Activated T-cell treated with anti-CD3 and anti-CD28 coated beads, Interleukin-2, amount 50 U/mL, for 48 hours (primary cell): ENCODE measurements around the gene RBM5.
A peak's percentile ranks its signal among the peaks of the same experiment; 100 is the strongest.

ENCODE experiments used
- DNase-seq, 2 experiments: peaks; one replicate each; pipeline ENCODE4 v3.0.0-alpha.2; 2020

The RBM5 gene

DNA sequence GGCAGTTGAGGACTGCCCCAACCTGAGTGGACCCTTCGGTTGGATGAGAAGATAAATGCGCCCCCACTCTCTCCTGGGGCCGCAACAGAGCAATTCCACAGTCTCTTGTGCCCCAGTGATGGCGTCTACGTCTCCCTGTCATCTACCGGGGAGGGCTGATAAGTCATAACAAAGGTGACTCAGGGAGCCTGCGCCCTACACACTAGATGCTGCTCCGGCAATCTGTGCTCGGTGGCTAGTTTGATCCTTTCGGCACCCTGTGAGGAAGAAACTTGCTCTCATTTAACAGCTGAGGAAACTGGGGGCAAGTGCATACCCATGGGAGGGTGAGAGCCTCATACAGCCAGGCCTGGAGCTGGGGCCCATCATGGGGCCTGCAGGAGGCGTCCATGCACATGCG, 52.3 kb downstream of the RBM5 start:
- no peak for DNase-seq

DNA sequence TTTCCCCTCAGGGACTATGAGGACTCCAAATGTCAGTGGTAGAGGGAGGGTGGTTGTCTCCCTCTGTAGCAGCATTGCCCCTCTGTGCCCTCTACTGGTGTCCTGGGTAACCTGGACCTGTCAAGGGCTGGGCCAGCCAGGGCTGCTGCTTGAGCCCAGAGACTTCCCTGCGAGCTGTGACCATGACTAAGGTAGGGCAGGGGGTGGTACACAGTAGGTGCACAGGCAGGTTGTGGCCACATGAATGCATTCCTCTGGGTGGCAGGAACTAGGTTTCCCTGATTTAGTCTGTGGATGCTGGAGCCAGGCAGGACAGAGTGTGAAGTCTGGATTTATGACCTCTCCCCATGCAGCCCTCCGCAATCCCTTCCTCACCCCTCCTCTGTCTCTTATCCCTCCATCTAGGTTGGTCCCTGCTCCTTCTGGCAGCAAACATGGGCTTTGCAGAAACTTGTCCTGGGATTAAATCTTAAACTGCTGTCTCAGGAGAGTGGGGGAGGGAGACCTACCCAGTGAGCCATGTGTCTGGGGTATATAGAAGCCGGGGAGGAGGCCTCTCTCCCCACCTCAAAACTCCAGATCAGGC, 57.7 kb downstream of the RBM5 start:
- DNase-seq, result no peak

DNA sequence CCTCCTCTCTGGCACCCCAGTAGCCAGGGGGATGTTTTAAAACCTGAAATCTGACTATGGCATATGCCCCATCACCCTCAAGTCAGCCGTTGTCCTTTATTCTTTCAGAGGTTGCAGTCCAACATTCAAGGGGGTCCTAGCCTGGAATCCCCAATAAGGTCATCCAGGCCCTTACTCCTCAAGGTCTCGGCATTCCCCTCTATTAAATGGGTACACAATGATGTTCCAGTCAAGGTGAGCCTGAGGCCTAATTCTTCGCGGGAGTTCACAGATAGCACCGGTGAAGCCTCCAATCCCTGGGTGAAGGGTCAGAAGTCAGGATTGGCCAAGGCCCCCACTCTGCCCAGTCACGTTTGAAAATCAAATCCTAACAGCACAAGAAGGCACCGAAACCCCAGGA, 58.3 kb downstream of the RBM5 start:
- DNase-seq, result no peak

DNA sequence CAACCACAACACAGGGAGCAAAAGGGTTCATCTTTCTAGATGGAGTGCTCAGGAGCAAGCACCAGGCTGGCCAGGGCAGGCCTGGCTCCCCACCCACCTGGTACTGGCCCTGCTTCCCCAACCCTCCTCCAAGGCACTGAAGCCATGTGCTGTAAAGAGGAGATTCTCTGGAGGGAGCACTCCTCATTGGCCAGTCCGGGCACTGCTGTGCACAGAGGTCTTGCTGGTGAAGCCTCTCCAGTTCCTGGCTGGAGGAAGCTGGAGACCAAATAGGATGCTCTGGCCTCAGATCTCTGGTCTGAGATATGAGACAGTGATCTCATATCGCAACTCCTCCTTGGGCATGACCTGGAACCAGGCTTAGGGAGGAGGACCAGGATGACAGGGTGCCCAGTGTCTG, 58.7 kb downstream of the RBM5 start:
- DNase-seq, result no peak

DNA sequence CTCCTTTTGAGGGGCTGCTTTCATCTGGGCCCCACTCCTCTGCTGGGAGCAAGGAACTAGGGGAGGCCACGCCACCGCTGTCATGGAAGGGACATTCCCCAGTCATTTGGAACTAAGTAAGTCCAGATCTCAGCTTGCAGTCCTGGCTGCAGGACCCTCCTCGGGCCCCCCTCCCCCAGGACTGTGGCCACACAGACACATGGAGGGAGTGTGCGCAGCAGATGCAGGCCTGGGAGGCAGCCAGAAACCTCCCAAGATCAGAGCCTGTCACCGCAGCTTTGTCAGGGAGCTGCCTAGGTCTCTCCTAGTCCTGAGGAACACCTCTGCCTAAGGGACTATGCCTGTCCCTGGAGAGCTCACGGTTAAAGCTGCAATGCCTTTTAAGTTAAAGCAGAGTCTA, 59.1 kb downstream of the RBM5 start:
- no peak for DNase-seq

DNA sequence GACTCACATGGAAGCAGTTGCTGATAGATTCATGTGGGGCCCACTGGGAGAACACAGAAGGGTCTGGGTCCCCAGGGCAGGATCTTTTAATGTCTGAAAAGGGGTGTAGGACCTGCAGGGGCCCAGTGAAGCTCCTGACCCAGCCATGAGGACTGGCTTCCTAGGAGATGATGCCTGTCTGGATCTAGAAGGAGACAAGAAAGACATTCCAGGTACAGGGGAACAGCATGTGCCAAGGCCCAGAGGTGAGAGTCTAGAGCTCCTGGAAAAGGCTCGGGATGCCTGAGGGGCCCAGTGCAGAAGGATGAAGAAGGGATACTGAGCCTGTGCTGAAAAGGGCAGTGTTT, 61.7 kb downstream of the RBM5 start:
- no peak for DNase-seq

DNA sequence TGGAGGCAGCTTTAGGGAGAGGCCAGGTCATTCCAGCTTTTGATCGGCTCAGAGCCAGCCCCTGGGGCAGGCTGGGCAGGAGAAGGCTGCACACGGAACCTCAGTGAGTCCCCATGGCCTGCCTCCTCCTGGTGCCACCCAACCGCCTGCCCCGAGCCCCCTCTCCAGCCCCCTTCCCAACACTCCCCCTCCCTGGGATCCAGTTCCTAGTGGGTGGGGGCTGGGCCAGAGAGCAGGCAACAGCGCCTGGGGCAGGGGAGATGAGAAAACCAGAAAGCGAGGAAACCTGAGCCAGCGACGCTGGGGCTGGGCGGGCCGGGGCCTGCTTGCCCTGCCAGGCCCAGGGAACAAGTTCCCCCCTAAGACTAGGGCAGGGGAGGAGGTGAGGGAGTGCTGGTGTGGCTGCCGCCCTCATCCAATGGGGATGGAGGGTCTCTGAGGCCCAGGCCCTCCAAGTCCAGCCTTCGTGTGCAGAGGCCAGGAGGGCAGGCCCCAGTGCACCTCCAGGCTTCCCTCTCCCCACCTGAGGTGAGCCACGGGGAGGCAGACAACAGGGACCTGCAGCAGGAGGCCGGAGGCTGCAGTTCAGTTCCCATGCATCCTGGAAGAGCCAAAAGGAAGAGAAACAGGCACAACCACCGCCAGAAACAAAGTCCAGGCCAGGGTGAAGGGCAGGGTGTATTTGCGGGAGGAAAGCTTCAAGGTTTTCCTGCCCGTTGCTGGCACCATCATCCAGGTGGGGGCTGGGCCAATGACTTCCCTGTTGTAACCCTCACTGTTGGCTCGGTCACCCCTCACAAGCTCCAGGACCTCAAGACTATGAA, 62.4 kb downstream of the RBM5 start:
- DNase-seq, result no peak

DNA sequence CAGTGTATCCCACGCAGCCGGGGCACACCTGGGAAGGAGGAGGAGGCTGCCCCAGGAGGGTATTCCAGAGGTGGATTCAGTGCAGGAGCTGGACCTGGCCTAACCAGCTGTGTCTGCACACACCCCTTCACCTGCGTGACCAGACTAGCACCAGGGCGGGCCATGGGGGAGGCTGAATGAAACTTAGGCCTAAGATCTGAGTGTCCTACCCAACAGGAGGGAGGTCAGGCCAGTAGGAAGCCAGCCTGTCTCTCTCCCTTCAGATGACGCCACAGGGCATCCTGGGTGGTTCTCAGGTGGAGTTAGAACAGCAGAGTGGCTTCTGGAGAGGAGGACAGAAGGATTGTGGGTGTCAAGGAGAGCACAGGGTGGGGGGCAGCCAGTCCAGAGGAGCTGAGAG, 63.0 kb downstream of the RBM5 start:
- no peak for DNase-seq

DNA sequence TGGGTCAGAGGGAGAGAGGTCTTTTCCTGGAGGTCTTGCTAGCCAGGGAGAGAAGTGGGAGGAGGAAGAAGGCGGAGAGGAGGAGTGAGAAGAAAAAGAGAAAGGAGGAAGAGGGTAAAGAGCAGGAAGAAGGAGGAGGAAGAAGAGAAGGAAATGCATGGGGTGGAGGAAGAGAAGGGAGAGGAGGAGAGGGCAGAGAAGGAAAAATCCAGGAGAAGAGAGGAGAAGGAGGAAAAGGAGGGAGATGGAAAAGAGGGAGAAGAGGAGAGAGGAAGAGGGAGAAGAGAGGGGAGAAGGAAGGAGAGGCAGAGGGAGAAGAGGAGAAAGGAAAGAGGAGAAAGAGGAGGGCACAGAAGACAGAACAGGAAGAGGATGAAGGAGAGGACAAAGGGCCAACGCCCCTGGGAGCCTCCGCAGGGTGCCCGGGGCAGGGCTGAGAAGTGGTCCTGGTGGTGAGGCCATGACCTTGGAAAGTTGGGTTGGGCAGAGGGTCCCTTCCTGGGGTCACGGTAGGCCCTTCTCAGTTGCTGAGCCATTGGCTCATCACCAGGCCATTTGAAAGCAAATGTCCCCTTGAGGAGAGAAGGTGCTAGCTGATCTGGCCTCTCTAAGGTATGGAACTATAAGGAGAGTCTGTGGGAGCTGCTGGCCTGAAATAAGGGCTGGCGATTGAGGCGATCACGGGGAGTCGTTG, 65.2 kb downstream of the RBM5 start:
- no peak for DNase-seq

DNA sequence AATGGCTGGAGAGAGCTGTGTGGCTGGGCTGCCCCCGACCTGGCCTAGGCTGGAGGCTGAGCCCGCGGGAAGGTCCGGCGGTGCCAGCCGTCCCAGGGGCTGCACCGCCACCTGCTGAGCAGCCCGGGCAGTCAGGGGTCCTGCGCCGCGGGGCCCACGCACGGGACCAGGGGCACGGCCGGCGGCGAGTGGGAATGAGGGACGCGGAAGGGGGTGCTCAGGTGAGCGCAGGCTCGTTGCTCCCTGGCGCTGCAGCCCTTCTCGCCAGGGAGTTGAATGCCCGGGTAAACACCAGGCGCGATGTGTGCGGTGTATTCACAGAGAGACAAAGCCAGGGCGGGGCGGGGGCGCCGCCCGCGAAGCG, 65.7 kb downstream of the RBM5 start:
- DNase-seq, result no peak

DNA sequence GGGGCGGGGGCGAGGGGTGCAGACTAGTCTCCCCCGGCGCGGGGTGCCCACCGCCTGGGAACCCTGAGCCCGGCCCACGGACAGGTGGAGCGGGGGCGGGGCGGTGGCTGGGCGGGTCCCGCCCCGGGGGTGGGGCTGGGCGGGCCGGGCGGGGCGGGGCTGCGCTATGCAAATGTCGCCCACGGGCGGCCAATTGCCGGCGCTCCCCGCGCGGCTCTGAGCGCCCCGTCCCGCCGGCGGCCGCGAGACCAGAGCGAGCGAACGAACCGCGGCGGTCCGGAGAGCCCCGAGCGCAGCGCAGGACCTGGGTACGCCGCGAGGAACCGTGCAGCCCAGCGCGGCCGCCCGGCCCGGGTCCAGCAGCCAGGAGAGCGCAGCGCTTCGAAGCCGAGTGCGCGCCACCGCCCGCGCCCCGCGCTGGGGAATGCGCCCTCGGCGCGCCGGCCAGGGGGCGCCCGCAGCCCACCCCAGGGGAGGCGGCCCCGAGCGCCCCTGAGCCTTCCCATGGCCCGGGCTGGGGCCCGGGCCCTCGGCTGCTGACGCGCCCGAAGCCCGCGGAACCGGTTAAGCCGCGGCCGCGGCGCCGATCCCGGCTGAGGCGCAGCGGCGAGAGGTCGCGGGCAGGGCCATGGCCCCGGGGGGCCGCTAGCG, 66.2 kb downstream of the RBM5 start, which contains the start of gene SEMA3F:
SEMA3F (plus strand) TSS at position 485 of the 651 bp plus-strand sequence. CDS start 4,299 bp downstream, outside the sequence.
- DNase-seq, result peak; percentile 70 to 78

DNA sequence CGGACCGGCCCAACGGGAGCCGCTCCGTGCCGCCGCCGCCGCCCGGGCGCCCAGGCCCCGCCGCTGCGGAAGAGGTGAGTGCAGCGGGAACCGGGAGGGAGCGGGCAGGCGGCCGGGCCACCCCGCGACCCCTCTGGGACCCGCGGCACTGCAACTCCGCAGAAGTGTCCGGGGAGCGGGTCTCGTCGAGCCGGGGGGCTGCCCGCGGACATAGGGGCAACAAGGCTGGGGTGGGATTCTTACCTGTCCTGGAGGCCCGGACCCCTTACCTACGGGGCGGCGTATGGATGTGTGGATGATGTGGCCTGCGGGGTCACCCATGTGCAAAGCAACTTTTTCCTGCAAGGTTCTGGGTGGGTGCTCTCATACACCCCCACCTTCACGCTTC, 66.8 kb downstream of the RBM5 start:
- DNase-seq, result peak in 1 of 2 experiments; percentile 30

DNA sequence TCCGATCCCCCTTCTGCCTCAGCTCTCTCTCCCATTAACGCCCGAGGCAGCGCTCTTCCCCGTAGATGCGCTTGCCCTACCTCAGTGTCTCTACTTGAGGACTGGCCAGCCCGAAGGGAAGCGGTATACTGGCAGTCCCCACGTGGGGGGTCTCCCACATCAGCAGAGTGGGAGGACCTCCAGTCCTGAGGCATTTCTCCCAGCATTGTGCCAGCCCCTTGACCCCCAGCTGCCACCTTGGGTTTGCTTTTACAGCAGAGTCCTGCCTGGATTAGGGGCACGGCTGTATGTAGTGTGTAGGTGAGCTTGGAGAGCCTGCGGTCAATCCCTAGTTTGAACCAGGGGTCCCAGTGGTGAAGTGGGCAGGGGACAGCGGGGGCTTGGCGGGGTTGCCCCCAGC, 67.2 kb downstream of the RBM5 start:
- DNase-seq, result no peak

DNA sequence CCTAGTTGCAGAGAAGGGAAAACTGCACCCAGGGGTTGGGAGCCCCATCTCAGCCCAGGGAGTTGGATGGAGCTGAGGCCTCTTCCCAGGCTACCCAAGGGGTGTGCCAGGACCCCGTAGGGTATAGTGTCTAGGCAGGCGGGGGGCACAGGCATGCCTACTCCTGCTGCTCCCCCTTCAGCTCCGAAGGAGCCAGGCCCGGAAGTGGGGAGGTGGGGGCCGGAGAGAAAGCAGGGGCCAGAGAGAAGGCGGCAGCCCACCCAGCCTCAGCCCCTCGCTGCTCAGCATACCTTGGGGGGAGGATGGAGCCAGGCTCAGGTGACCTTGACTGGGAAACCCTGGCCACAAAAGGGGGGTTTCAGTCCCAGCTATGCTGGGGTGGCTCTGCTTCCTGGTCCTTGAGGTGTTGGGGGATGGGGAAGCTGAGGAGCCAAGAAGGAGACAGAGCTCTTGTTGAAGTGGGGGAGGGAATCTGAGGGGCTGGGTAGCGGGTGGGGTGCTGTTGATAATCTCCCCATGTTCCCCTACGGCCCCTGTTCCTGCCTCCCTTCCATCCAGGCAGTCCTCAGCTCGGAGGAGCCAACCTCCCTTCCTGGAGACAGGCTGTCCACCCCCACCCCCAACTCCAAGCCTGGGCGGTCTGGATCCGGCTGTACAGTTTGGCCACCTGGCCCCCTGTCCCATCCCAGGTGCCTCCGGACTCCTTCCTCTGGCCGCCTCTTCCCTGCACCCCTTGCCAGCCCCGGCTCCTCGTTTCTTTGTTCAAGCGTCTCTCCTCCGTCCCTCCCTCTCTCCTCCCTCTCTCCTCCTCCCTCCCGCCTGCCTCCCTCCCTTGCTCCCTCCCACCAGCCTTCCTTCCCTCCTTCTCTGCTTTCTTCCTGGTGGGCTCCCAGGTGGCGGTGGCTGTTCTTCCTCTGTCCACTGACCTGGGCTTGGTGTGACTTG, 68.1 kb downstream of the RBM5 start:
- no peak for DNase-seq

DNA sequence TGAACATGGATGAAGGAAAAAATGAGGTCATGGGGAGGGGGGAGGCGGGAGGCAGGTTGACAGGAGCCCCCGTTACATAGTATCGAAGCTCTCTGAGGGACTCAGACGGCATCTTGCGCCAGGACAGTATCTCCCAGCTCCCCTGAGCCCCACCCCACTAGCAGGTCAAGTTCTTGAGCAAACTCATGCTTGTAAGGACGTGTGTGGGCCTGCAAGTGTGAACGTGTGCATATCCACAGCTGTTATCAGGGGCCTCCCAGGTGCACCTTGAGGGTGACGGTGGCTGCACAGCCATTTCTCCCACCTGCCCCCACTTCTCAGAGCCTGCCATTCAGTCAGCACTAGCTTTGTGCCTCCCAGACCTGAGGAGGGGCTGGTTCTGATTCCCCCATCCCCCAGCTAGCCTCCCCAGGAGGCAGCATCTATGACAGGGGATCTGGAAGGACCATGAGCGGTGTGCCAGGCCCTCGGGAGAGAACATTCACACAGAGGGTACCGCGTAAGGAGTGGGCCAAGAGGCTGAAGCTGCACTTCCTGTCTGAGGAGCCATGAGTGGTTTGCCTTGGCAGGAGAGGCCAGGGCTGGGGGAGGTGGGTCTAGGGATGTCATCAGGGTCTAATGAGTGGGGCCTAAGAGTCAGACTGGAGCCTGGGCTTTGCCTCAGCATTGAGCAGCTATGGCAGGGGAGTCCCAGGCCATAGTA, 69.3 kb downstream of the RBM5 start:
- no peak for DNase-seq

DNA sequence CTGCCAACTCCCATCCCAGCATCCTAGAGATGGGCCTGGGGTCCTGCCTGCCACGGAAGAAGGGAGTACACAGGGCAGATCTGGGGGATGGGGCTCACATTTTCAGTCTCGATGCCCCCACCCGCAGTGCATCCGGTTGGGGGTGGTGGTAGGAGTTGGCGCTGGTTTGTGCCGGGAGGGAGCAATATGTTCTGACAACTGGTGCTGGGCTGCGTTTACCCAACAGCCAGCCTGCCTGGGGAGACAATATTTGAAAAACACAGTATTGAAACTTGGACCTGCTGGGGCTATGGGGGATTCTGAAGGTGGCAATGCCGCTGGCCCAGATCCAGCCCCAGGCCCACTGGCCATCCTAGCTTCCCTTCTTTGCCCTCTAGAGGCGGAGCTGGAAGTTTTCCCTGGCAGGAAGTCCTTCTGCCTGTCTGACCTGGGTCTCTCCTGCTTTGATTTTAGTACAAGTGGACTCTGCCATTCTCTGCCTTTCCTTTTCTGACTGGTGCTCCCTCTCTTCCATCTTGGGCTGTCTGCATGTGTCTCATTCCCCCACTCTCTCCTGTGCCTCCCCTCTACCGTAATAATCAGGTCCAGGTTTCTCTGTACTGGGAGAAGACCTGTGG, 69.9 kb downstream of the RBM5 start:
- DNase-seq, result no peak

DNA sequence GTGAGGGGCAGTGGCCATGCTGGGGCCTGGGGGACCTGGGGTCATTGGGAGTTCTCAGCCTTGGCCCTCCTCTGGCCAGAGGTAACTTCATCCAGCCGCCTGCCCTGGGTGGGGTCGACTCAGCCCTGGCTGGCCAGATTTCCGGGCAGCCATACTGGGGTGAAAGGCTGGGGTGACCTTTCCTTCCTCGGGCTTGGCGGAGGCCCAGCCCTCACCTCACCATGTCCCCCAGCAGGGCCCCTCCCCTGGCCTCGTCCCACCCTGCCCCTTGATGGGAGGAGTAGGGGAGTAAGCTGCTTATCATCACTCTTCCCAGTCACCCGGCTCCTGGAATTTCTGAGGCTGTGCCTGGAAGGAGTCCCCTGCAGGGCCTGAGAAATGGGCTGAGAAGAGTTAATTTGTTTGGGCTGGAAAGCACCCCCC, 71.9 kb downstream of the RBM5 start:
- no peak for DNase-seq

DNA sequence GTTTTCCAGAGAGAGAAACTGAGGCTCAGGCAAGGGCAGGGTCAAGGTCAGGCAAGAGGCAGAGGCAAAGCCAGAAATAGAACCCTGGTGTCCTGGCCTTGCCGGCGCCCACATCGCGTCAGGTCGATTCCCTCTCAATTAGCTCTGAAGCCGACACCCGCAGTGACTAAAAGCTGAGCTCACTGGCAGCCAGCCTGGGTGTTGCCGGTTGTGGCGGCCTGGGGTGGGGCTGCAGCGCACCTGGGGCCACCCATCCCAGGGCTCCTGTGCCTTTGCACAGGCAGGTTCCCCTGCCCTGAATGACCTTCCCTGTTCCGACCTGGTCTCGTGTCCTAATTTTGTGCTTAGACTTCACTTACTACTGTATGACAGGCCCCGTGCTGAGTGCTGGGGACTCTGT, 72.6 kb downstream of the RBM5 start:
- no peak for DNase-seq

DNA sequence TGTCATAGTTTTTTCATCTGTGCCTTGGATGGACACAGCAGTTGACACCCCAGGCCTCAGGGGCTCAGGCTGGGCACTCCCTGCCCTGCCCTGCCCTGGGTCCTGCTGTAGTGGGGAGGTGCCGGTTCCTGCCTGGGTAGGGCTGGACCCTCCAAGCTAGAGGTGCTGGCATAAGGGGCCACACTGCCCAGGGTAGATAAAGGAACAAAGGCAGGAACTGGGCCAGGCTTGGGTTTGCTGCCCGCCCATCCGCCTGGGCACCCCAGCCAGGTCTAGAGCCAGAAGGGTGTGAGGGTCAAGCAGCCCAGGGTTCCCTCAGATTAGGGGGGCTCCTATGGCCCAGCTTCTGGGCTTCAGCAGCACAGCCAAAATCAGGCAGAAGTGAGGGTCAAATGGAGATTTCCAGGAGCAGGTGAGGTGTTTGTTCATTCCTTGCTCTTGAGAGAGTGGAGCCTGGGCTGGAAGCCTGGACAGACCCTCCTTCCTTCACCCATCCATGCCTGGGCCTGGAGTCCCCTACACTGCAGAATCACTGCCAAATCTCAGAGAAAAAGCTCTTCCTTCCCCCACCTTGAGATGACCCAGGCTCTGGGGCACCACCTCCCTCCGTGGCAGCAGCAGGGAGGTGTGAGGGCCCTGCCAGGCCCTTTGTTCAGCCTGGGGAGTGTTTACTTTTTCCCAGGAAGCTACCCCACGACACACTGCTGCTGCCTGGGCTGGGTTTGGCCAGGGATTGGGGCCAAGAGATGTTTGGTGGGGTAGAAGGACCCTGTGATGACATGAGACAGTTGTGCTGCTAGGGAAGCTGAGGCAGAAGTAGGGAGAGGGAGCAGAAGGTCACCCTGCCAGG, 73.5 kb downstream of the RBM5 start:
- no peak for DNase-seq
